Chondrocyte (in vitro differentiated cells): ENCODE data around the gene EARS2. TPM values are rescaled to one million over a fixed set of nuclear protein-coding genes. Genes with fewer than 3 reads are reported as not detected.
"Not testable (repeated sequence)": the region's sequence is repeated elsewhere in the genome, so short reads cannot be mapped to it uniquely, and the experiment has no call there.

ENCODE experiments used
- DNase-seq: peaks from one replicate; pipeline ENCODE4 v3.0.0; 2021; ENCODE audit warnings: mixed read lengths, low spot score
- H3K27ac Mint-ChIP-seq: one replicate; pipeline ENCODE4 v1.8.0; 2021; ENCODE audit warnings: mild to moderate bottlenecking, moderate library complexity, mixed read lengths; ENCODE audit not compliant: unreplicated experiment
- H3K27me3 Mint-ChIP-seq: 2 replicates; pipeline ENCODE4 v1.8.0; 2021; ENCODE audit warnings: low read depth, mixed read lengths
- H3K36me3 Mint-ChIP-seq: 2 replicates; pipeline ENCODE4 v1.8.0; 2021; ENCODE audit warnings: low read depth, mixed read lengths
- H3K4me1 Mint-ChIP-seq: 2 replicates; pipeline ENCODE4 v1.8.0; 2021; ENCODE audit warnings: low read depth, mild to moderate bottlenecking, mixed read lengths
- H3K4me3 Mint-ChIP-seq: one replicate; pipeline ENCODE4 v1.8.0; 2021; ENCODE audit warnings: mild to moderate bottlenecking, moderate library complexity, mixed read lengths; ENCODE audit not compliant: unreplicated experiment
- H3K9me3 Mint-ChIP-seq: 2 replicates; pipeline ENCODE4 v1.8.0; 2021; ENCODE audit warnings: low read depth, mixed read lengths
- CTCF ChIP-seq: fragments of 200-600 bp; sonication (generic); IDR thresholded peaks from 2 replicates; pipeline ENCODE4 v1.5.0; 2021; ENCODE audit warnings: antibody characterized with exemption, mild to moderate bottlenecking, moderate library complexity
- total RNA-seq: library from RNA; stranded (reverse); gene quantifications from 3 replicates; pipeline ENCODE4 v1.2.1, GENCODE V29; 2021

EARS2 gene
- total RNA-seq, 1 donor from 2014 or later, result 13.9 TPM

- Mint-ChIP-seq H3K9me3 (no peaks in the 10 kb centered on the region), H3K4me3 (no peak overlapping the region), H3K36me3 (peaks cover 48% of the 10 kb centered on the region), H3K27ac (no peak overlapping the region), H3K27me3 (no peaks in the 10 kb centered on the region), H3K4me1 (no peaks in the 10 kb centered on the region)
- TF ChIP-seq CTCF, result no peak
- no peak for DNase-seq
Observed at GRCh38 chr16:23485257-23485614, 71.9 kb downstream of the EARS2 start.

- TF ChIP-seq CTCF, result no peak
- H3K4me1 Mint-ChIP-seq, result no peaks in the 10 kb centered on the region
- no peaks in the 10 kb centered on the region for H3K27me3 Mint-ChIP-seq
- DNase-seq, result no peak
- no peak overlapping the region for H3K27ac Mint-ChIP-seq
- H3K4me3 Mint-ChIP-seq, result no peak overlapping the region
- H3K36me3 Mint-ChIP-seq, result peaks cover 49% of the 10 kb centered on the region
- no peaks in the 10 kb centered on the region for H3K9me3 Mint-ChIP-seq
Observed at GRCh38 chr16:23484510-23485256, 72.5 kb downstream of the EARS2 start.

DNA sequence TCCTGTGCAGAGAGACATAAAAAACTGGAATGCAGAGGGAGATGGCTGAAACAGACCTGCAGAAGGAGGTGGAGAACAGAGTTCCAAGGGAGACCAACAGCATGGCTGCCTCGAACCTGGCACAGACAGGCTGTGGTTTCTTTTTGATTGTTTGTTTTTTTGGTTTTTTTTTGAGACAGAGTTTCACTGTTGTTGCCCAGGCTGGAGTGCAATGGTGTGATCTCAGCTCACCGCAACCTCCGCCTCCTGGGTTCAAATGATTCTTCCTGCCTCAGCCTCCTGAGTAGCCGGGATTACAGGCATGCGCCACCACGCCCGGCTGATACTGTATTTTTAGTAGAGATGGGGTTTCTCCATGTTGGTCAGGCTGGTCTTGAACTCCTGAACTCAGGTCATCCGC lies 73.7 kb downstream of the EARS2 start:
- H3K27ac Mint-ChIP-seq, H3K4me3 Mint-ChIP-seq: not testable (repeated sequence)
- H3K36me3 Mint-ChIP-seq, result peaks cover 57% of the 10 kb centered on the region

DNA sequence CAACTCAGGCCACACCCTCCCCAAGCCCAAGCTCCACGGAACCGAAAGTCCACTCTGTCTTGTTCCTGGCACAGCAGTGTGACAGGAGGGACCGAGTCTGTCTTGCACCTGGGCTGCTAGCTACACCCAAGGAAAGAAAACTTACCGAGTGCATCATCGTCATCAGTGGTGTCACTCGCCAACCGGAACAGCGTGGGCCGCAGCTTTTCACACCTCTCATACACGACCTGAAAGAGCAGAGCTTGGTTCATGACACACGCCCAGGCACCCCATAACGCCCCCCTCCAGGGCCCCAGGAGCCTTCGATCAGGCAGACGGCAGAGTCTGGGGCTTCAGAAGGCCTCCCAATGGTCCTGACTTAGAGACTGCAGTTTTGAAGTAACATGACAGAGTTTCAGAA lies 74.4 kb downstream of the EARS2 start:
- Mint-ChIP-seq H3K9me3 (no peaks in the 10 kb centered on the region), H3K4me3 (no peak overlapping the region), H3K27me3 (no peaks in the 10 kb centered on the region), H3K36me3 (peaks cover 56% of the 10 kb centered on the region), H3K4me1 (no peaks in the 10 kb centered on the region), H3K27ac (no peak overlapping the region)
- DNase-seq, result no peak
- TF ChIP-seq CTCF, result no peak

More for the DNA sequence above, 73.7 kb downstream of the EARS2 start:
- not testable (repeated sequence) for H3K4me1 Mint-ChIP-seq, H3K9me3 Mint-ChIP-seq, DNase-seq, H3K27me3 Mint-ChIP-seq

- Mint-ChIP-seq H3K27me3 (no peaks in the 10 kb centered on the region), H3K9me3 (no peaks in the 10 kb centered on the region), H3K36me3 (peaks cover 38% of the 10 kb centered on the region), H3K27ac (no peak overlapping the region), H3K4me3 (no peak overlapping the region), H3K4me1 (no peaks in the 10 kb centered on the region)
- no peak for TF ChIP-seq CTCF
- DNase-seq, result no peak
Observed at GRCh38 chr16:23480257-23480656, 76.9 kb downstream of the EARS2 start.

DNA sequence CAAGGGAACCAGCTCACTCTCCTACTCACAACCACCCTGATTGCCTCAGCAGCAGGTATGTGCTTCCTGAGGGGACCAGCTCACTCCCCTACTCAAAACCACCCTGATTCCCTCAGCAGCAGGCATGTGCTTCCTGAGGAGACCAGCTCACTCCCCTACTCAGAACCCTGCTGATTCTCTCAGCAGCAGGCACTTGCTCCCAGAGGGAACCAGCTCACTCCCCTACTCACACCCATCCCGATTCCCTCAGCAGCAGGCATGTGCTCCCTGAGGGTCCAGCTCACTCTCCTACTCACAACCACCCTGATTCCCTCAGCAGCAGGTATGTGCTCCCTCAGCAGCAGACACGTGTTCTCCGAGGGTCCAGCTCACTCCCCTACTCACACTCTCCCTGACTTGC lies 78.0 kb downstream of the EARS2 start:
- peaks cover 35% of the 10 kb centered on the region for H3K36me3 Mint-ChIP-seq
- no peak overlapping the region for H3K4me3 Mint-ChIP-seq
- peak overlapping the region; percentile 36 for H3K27ac Mint-ChIP-seq

More for the DNA sequence above, 78.0 kb downstream of the EARS2 start:
- H3K4me1 Mint-ChIP-seq, result no peaks in the 10 kb centered on the region
- H3K9me3 Mint-ChIP-seq, result no peaks in the 10 kb centered on the region
- no peak for TF ChIP-seq CTCF
- no peak for DNase-seq
- H3K27me3 Mint-ChIP-seq, result no peaks in the 10 kb centered on the region
